ENCODE data around the gene TMEM203.
A peak's percentile ranks its signal among the peaks of the same experiment; 100 is the strongest.
"Not testable (repeated sequence)": the region's sequence is repeated elsewhere in the genome, so short reads cannot be mapped to it uniquely, and the experiment has no call there.

TMEM203 gene

GRCh38 chr9:137242269-137243203 lies 37.1 kb upstream of the TMEM203 start:
- no peak for DNase-seq (ENCODE audit: low read depth, low spot score)

- DNase-seq (ENCODE audit: low read depth, low spot score), result no peak
Observed at GRCh38 chr9:137241490-137242268, 36.2 kb upstream of the TMEM203 start.

DNA sequence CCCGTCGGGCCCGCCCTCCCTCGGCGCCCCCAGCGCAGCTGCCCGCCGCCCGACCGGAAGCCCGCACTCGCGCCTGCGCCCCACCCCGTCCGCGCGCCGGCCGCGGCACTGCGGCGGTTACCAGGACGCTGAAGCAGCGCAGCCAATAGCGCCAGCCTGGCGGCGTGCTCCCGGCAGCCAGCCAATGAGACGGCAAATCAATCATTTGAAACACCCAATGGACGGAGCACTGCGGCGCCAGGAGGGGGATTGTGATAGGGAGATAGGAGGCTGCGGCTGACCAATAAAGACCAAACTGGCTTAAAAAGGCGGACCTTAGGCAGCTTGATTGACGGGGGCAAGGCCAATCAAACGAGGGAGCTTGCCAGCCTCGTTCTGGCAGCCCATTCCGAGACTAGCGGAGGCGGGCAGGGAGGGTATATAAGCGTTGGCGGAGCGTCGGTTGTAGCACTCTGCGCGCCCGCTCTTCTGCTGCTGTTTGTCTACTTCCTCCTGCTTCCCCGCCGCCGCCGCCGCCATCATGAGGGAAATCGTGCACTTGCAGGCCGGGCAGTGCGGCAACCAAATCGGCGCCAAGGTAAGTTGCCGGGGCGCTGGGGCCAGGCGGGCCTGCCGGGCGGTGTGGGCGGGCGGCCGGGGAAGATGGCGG lies 35.5 kb upstream of the TMEM203 start, which contains the start of gene TUBB4B:
TUBB4B (plus strand) TSS at position 447 of the 649 bp plus-strand sequence; CDS start at position 521, 74 bp downstream.
- peak; percentile 100 for DNase-seq (ENCODE audit: low read depth, low spot score)

GRCh38 chr9:137240318-137240840 lies 34.9 kb upstream of the TMEM203 start:
- no peak for DNase-seq (ENCODE audit: low read depth, low spot score)

DNA sequence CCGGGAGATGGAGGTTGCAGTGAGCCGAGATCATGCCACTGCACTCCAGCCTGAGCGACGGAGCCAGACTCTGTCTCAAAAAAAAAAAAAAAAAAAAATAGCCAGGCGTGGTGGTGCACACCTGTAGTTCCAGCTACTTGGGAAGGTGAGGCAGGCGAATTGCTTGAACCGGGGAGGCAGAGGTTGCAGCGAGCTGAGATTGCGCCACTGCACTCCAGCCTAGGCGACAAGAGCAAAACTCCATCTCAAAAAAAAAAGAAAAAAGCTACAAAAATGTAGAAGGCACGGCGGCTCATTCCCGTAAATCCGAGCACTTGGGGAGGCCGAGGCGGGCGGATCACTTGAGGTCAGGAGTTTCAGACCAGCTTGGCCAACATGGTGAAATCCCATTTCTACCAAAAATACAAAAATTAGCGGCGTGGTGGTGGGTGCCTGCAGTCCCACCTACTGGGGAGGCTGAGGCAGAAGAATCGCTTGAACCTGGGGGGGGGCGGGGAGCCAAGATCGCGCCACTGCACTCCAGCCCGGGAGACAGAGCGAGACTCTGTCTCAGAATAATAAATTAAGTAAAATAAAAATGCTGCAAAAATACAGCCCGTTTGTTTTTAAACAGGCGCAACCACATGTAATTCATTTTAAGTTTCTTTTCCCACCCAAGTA lies 34.2 kb upstream of the TMEM203 start:
- DNase-seq (ENCODE audit: low read depth, low spot score), result not testable (repeated sequence)

- DNase-seq (ENCODE audit: low read depth, low spot score), result no peak
Observed at GRCh38 chr9:137237759-137238726, 32.6 kb upstream of the TMEM203 start.

- no peak for DNase-seq (ENCODE audit: low read depth, low spot score)
Observed at GRCh38 chr9:137236936-137237421, 31.5 kb upstream of the TMEM203 start.

GRCh38 chr9:137236238-137236935 lies 30.9 kb upstream of the TMEM203 start:
- DNase-seq (ENCODE audit: low read depth, low spot score), result no peak

DNA sequence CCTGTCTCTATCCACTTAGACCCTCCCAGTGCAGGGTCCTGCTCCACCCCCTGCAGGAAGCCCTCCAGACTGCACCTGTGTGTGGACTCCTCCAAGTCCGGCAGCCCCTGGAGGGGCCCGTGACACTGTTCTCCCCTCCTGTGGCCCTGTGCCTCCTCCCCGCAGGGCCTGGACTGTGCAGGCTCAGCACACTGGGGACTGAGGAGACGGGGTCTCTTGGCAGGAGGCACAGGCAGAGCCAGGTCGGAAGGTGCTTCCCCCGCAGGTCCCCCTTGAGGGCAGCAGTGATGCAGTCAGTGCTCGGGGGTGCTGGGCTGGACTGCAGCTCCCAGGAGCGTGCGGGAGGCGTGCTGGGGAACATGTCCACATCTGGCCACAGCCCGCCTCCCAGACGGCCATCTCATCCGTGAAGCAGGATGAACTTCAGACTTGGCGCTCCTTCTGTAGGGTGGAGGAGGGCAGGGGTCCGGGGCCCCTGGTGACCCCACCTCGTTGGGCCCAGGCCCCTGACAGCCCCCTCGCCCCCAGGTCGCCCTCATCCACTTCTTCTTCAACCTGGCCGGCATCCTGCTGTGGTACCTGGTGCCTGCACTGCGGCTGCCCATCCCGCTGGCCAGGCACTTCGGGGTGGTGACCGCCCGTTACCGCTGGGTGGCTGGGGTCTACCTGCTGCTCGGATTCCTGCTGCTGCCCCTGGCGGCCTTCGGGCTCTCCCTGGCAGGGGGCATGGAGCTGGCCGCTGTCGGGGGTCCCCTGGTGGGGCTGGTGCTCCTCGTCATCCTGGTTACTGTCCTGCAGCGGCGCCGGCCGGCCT lies 30.2 kb upstream of the TMEM203 start:
- no peak for DNase-seq (ENCODE audit: low read depth, low spot score)

DNA sequence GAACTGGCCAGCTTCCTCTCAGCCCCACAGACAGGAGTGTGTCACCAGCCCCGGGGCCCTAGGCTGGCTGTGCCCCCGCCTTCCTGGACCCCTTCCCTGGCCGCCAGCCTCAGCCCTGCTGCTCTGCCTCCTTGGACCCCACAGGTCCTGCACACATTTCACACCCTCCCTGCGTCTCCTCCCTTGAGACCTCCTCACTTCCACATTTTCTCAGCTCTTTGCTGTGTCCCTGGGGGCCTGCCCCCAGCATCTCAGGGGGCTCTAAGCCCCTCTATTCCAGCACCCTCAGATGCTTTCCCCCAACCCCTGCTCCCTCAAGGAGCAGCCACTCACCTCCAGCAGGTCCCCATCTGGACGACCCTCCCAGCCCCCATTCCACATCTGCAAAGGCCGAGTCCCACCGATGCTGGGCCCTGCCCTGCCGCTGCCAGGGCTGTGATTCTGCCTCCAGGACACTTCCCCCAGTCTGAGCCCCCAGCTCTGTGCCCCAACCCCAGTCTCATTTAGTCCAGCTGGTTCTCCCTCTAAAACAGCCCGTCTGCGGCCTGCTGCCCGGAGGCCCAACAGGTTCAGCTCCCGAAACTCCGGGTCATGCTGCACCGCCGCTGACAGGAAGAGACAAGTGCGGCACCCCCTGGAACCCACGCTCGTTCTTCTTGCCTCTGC lies 29.4 kb upstream of the TMEM203 start:
- no peak for DNase-seq (ENCODE audit: low read depth, low spot score)

DNA sequence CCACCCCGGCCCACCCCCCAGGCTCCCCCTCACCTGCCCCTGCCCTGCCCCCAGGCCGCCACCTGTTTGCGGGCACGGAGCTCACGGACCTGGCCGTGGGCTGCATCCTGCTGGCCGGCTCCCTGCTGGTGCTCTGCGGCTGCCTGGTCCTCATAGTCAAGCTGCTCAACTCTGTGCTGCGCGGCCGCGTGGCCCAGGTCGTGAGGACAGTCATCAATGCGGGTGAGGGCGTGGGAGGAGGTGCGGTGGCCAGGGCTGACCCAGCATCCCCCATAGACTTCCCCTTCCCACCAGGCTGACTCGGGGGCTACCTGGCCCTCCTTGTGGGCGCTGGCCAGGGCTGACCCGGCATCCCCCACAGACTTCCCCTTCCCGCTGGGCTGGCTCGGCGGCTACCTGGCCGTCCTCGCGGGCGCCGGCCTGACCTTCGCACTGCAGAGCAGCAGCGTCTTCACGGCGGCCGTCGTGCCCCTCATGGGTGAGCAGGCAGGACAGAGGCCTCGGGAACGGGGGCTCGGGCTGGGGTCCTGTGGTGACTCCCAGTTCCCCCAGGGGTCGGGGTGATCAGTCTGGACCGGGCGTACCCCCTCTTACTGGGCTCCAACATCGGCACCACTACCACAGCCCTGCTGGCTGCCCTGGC lies 28.7 kb upstream of the TMEM203 start:
- no peak for DNase-seq (ENCODE audit: low read depth, low spot score)

DNA sequence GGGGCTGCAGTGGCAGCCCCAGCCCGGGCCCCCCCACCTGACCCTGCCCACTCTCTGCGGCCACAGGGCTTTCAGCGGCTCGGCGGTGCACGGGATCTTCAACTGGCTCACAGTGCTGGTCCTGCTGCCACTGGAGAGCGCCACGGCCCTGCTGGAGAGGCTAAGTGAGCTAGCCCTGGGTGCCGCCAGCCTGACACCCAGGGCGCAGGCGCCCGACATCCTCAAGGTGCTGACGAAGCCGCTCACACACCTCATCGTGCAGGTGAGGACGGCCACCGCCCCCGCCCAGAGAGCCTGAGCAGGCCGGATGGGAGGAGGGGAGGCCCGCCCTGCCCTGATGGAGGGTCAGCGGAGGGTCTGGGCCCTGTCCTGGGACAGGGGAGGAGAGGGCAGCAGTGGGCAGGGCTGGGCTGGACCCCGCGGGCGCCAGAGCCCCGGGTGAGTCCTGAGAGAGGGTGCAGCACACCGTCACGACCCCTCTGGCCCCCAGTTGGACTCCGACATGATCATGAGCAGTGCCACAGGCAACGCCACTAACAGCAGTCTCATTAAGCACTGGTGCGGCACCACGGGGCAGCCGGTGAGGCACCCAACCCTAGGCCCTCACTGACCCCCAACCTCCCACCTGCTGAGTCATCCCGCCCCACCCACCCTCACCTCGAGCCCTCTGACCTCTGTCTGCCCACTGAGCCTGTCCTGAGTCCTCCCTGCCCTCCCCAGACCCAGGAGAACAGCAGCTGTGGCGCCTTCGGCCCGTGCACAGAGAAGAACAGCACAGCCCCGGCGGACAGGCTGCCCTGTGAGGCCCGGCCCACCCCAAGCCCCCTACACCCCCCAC lies 27.9 kb upstream of the TMEM203 start:
- no peak for DNase-seq (ENCODE audit: low read depth, low spot score)

DNA sequence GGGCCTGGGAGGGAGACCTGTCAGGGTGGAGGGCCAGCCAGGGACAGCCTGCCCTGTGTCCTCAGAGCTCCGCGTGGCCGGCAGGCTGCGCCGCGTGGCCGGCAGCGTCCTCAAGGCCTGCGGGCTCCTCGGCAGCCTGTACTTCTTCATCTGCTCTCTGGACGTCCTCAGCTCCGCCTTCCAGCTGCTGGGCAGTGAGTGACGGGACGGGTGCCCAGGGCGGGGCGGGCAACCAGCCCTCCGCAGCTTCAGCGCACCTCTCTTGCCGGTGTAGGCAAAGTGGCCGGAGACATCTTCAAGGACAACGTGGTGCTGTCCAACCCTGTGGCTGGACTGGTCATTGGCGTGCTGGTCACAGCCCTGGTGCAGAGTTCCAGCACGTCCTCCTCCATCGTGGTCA lies 27.1 kb upstream of the TMEM203 start:
- DNase-seq (ENCODE audit: low read depth, low spot score), result no peak

DNA sequence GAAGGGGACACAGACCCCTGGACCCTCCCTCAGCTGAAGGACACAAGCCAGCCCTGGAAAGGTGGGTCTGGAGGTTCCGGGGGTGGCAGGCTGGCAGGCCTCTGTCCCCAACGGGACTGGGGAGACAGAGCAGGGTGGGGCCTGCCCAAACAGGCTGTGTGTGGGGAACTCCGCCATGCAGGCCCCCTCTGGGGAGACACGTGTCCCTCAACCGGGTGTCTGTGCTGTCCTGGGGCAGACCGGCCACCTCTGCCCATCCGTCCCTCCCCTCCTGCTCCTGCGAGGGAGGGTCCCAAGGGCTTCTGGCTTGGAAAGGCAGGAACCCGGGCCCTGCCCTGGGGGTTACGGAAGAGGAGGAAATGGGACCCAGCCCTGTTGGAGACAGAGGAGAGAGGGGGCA lies 26.7 kb upstream of the TMEM203 start:
- no peak for DNase-seq (ENCODE audit: low read depth, low spot score)

DNA sequence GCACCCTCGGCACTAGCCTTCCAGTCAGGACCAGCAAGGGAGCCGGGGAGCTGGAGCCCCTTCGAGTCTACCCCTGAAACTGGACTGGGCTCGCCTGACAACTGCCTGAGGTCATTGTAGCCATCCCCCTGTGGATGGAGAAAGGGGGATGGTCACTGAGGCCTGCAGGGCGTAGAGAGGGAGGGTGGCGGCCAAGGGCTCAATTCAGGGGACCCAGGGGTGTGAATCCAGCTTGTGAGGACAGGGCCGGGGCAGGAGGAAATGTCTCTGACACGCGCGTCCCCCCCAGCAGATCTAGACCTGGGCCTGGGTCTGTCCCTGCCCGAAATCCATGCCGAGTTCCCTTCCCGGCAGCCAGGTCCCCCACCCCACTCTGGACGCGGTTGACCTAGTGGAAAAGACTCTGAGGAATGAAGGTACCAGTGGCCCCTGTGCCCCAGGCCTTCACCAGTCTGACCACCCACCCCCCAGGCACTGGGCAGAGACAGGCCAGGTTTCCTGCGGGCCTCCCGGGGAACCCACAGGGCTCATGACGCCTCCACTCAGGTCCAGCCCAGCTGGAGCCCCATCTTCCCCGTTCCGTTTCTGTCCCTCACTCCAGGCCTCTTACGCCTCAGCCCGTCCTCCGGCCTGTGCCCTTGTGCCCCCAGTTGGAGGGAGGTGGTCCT lies 26.1 kb upstream of the TMEM203 start:
- DNase-seq (ENCODE audit: low read depth, low spot score), result no peak

Measured in brain pericyte (primary cell).